Ishikawa (cell line): Measurements from ENCODE around the gene KIAA0825.

Experiments
- CEBPB ChIP-seq: IDR thresholded peaks from 2 replicates; pipeline ENCODE4 v1.6.1; 2012
- CREB1 ChIP-seq: IDR thresholded peaks from 2 replicates; pipeline ENCODE4 v1.6.1; 2012; ENCODE audit warnings: low read depth
- EP300 ChIP-seq: IDR thresholded peaks from 2 replicates; pipeline ENCODE4 v1.6.1; 2012; ENCODE audit warnings: borderline replicate concordance
- FOXM1 ChIP-seq: IDR thresholded peaks from 2 replicates; pipeline ENCODE4 v1.6.1; 2012; ENCODE audit warnings: low read depth, borderline replicate concordance
- RAD21 ChIP-seq: IDR thresholded peaks from 2 replicates; pipeline ENCODE4 v1.6.1; 2012; ENCODE audit warnings: low read depth
- TAF1 ChIP-seq: IDR thresholded peaks from 2 replicates; pipeline ENCODE4 v1.6.1; 2012; ENCODE audit warnings: low read depth, mild to moderate bottlenecking
- TCF12 ChIP-seq: IDR thresholded peaks from 2 replicates; pipeline ENCODE4 v1.6.1; 2012; ENCODE audit warnings: low read depth
- TEAD4 ChIP-seq: IDR thresholded peaks from 2 replicates; pipeline ENCODE4 v1.6.1; 2012
- ZBTB7A ChIP-seq: IDR thresholded peaks from 2 replicates; pipeline ENCODE4 v1.6.1; 2012; ENCODE audit warnings: low read depth
- TF ChIP-seq, protein P1 (sequence below): IDR thresholded peaks from 2 replicates; pipeline ENCODE4 v1.6.1; 2012
- TF ChIP-seq, protein P2 (sequence below): IDR thresholded peaks from 2 replicates; pipeline ENCODE4 v1.6.1; 2012; ENCODE audit warnings: low read depth, mild to moderate bottlenecking
- TF ChIP-seq, protein P3 (sequence below): IDR thresholded peaks from 2 replicates; pipeline ENCODE4 v1.6.1; 2012

GRCh38 chr5:94645053-94645452 lies 26.6 kb upstream of the KIAA0825 start:
- TF ChIP-seq FOXM1 (no peak), TAF1 (no peak), RAD21 (no peak), TCF12 (no peak), TEAD4 (no peak), EP300 (no peak), CREB1 (no peak), ZBTB7A (no peak), CEBPB (no peak)
- TF ChIP-seq, protein P1, sequence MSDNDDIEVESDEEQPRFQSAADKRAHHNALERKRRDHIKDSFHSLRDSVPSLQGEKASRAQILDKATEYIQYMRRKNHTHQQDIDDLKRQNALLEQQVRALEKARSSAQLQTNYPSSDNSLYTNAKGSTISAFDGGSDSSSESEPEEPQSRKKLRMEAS = no peak
- TF ChIP-seq, protein P2, sequence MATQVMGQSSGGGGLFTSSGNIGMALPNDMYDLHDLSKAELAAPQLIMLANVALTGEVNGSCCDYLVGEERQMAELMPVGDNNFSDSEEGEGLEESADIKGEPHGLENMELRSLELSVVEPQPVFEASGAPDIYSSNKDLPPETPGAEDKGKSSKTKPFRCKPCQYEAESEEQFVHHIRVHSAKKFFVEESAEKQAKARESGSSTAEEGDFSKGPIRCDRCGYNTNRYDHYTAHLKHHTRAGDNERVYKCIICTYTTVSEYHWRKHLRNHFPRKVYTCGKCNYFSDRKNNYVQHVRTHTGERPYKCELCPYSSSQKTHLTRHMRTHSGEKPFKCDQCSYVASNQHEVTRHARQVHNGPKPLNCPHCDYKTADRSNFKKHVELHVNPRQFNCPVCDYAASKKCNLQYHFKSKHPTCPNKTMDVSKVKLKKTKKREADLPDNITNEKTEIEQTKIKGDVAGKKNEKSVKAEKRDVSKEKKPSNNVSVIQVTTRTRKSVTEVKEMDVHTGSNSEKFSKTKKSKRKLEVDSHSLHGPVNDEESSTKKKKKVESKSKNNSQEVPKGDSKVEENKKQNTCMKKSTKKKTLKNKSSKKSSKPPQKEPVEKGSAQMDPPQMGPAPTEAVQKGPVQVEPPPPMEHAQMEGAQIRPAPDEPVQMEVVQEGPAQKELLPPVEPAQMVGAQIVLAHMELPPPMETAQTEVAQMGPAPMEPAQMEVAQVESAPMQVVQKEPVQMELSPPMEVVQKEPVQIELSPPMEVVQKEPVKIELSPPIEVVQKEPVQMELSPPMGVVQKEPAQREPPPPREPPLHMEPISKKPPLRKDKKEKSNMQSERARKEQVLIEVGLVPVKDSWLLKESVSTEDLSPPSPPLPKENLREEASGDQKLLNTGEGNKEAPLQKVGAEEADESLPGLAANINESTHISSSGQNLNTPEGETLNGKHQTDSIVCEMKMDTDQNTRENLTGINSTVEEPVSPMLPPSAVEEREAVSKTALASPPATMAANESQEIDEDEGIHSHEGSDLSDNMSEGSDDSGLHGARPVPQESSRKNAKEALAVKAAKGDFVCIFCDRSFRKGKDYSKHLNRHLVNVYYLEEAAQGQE = no peak
- TF ChIP-seq, protein P3, sequence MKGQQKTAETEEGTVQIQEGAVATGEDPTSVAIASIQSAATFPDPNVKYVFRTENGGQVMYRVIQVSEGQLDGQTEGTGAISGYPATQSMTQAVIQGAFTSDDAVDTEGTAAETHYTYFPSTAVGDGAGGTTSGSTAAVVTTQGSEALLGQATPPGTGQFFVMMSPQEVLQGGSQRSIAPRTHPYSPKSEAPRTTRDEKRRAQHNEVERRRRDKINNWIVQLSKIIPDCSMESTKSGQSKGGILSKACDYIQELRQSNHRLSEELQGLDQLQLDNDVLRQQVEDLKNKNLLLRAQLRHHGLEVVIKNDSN = no peak
